GM23338 (cell line): ENCODE data around the gene INO80C. TPM values are rescaled to one million over a fixed set of nuclear protein-coding genes. Genes with fewer than 3 reads are reported as not detected.

Experiments
- ATAC-seq: fragments of 200-7000 bp; cut with Tn5 transposase; 3 replicates; pipeline ENCODE4 v1.9.1; 2020
- DNase-seq: peaks from one replicate; pipeline ENCODE4 v3.0.0-alpha.2; 2015; ENCODE audit warnings: low spot score
- H2AFZ ChIP-seq: fragments of 200-600 bp; sonication (generic); 2 replicates; pipeline ENCODE4 v1.8.0; 2016; ENCODE audit warnings: antibody characterized with exemption, mild to moderate bottlenecking, moderate library complexity
- H3F3A ChIP-seq: fragments of 200-600 bp; sonication (generic); replicated peaks from 2 replicates; pipeline ENCODE4 v1.8.0; 2017; ENCODE audit warnings: antibody characterized with exemption, mixed run types, low read depth
- H3K27ac ChIP-seq: fragments of 200-600 bp; sonication (generic); 2 replicates; pipeline ENCODE4 v1.6.1; 2016; ENCODE audit warnings: low read depth
- H3K27me3 ChIP-seq: fragments of 200-600 bp; sonication (generic); 2 replicates; pipeline ENCODE4 v1.8.0; 2016; ENCODE audit warnings: mild to moderate bottlenecking, mixed run types, moderate library complexity; ENCODE audit not compliant: insufficient read depth
- H3K36me3 ChIP-seq: fragments of 200-600 bp; sonication (generic); 2 replicates; pipeline ENCODE4 v1.8.0; 2016; ENCODE audit warnings: mild to moderate bottlenecking; ENCODE audit not compliant: insufficient read depth
- H3K4me1 ChIP-seq: fragments of 200-600 bp; sonication (generic); 2 replicates; pipeline ENCODE4 v1.8.0; 2016; ENCODE audit warnings: mild to moderate bottlenecking, moderate library complexity; ENCODE audit not compliant: insufficient read depth
- H3K4me2 ChIP-seq: fragments of 200-600 bp; sonication (generic); 2 replicates; pipeline ENCODE4 v1.7.1; 2017; ENCODE audit warnings: mixed run types
- H3K4me3 ChIP-seq: fragments of 200-600 bp; sonication (generic); 2 replicates; pipeline ENCODE4 v1.6.1; 2016; ENCODE audit warnings: mixed run types
- H3K79me2 ChIP-seq: fragments of 200-600 bp; sonication (generic); replicated peaks from 2 replicates; pipeline ENCODE4 v1.8.0; 2017; ENCODE audit warnings: mild to moderate bottlenecking; ENCODE audit not compliant: insufficient read depth
- H3K9me2 ChIP-seq: fragments of 200-600 bp; sonication (generic); 2 replicates; pipeline ENCODE4 v1.8.0; 2017; ENCODE audit not compliant: insufficient read depth
- H4K20me1 ChIP-seq: fragments of 200-600 bp; sonication (generic); replicated peaks from 2 replicates; pipeline ENCODE4 v1.8.0; 2017; ENCODE audit warnings: mild to moderate bottlenecking; ENCODE audit not compliant: insufficient read depth
- H3K27ac Mint-ChIP-seq: 2 replicates; pipeline ENCODE4 v1.8.0; 2020; ENCODE audit warnings: inconsistent platforms, mild to moderate bottlenecking, moderate library complexity, mixed read lengths
- H3K27me3 Mint-ChIP-seq: 3 replicates; pipeline ENCODE4 v1.8.0; 2022; ENCODE audit warnings: low read depth, mild to moderate bottlenecking, moderate library complexity, mixed read lengths, inconsistent platforms; ENCODE audit not compliant: insufficient read depth, poor library complexity
- H3K36me3 Mint-ChIP-seq: 3 replicates; pipeline ENCODE4 v1.8.0; 2021; ENCODE audit warnings: low read depth, mild to moderate bottlenecking, inconsistent platforms, moderate library complexity, mixed read lengths
- H3K4me1 Mint-ChIP-seq: 3 replicates; pipeline ENCODE4 v1.8.0; 2020; ENCODE audit warnings: mild to moderate bottlenecking, inconsistent platforms, mixed read lengths
- H3K4me3 Mint-ChIP-seq: 3 replicates; pipeline ENCODE4 v1.8.0; 2021; ENCODE audit warnings: moderate library complexity, mild to moderate bottlenecking, inconsistent platforms, mixed read lengths
- H3K9me3 Mint-ChIP-seq: 3 replicates; pipeline ENCODE4 v1.8.0; 2020; ENCODE audit warnings: moderate library complexity, mild to moderate bottlenecking, inconsistent platforms, mixed read lengths
- JUNB ChIP-seq: IDR thresholded peaks from one replicate; pipeline ENCODE4 v1.6.1; 2016; ENCODE audit warnings: antibody characterized with exemption; ENCODE audit not compliant: unreplicated experiment
- NANOG ChIP-seq: IDR thresholded peaks from 2 replicates; pipeline ENCODE4 v1.6.1; 2016; ENCODE audit warnings: antibody characterized with exemption, borderline replicate concordance
- POLR2AphosphoS5 ChIP-seq: IDR thresholded peaks from 2 replicates; pipeline ENCODE4 v1.6.1; 2016; ENCODE audit warnings: antibody characterized with exemption, low read depth
- ZNF114 ChIP-seq: fragments of 250-450 bp; sonication (Bioruptor Pico); IDR thresholded peaks from 2 replicates; pipeline ENCODE4 v1.5.0; 2020; ENCODE audit warnings: mild to moderate bottlenecking, moderate library complexity
- ZNF331 ChIP-seq: fragments of 250-450 bp; sonication (Bioruptor Pico); IDR thresholded peaks from 2 replicates; pipeline ENCODE4 v1.5.0; 2020; ENCODE audit warnings: low read depth, mild to moderate bottlenecking, moderate library complexity
- polyA plus RNA-seq: library from polyadenylated mRNA; unstranded; fragments of >200 nt; fragmentation: Nextera tagmentation; extraction: Ambion mirVana; gene quantifications from 2 replicates; pipeline ENCODE4 v1.2.1, GENCODE V29; 2016
- total RNA-seq: library from RNA; depleted of rRNA; stranded (reverse); fragments of >200 nt; shearing (Covaris generic); gene quantifications from 2 replicates; pipeline ENCODE4 v1.2.3, GENCODE V29; 2014
- TF ChIP-seq, protein P1 (sequence below): fragments of 250-450 bp; sonication (Bioruptor Pico); IDR thresholded peaks from 2 replicates; pipeline ENCODE4 v1.5.0; 2020; ENCODE audit warnings: mild to moderate bottlenecking, moderate library complexity
- TF ChIP-seq, protein P2 (sequence below): IDR thresholded peaks from 2 replicates; pipeline ENCODE4 v1.6.1; 2016; ENCODE audit warnings: antibody characterized with exemption
- TF ChIP-seq, protein P3 (sequence below): IDR thresholded peaks from one replicate; pipeline ENCODE4 v1.6.1; 2018; ENCODE audit warnings: antibody characterized with exemption; ENCODE audit not compliant: unreplicated experiment
- TF ChIP-seq, protein P4 (sequence below), 2 experiments: fragments of 200-600 bp in 1 of 2; sonication (generic) in 1 of 2; conservative IDR thresholded peaks; 2 replicates each; pipeline versions ENCODE4 v1.5.1 to v1.6.1; 2016 to 2017; ENCODE audit warnings: antibody characterized with exemption in 2 of 2, low read depth in 2 of 2, mild to moderate bottlenecking in 2 of 2, moderate library complexity in 1 of 2

Gene INO80C
- total and polyA plus RNA-seq, 2 experiments from 2014 or later, result 16.3 to 52.3 TPM

DNA sequence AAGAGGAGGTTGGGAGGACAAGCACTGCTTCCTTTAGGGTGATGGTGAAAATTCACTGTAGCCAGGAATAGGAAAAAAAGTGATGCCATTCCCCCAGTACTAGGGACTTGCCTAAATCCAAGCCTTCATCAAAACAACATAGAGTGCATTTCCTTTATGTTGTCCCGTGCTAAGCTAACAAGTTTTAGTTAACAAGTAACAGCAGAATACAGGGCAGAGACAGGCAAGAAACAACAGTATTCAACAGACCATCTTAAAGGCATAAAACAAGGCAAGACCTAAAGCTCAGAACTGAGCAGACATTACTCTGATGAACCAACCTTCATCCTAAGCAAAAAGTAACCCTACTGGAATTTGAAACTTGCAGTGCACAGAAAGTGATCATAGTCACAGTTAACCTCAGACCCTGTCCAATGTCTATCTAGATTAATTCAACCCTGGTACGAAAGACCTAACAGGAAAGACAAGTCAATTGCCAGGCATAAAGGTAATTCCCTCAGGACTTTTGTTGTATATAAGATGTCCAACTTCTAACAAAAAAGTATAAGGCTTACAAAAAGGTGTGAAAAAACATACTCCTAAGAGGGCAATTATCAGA, 49.3 kb upstream of the INO80C start:
- peaks cover 4% of the 10 kb centered on the region for H3K27me3 Mint-ChIP-seq
- no peaks in the 10 kb centered on the region for H3K4me1 Mint-ChIP-seq
- no peak overlapping the region for H3K27ac ChIP-seq
- no peaks in the 10 kb centered on the region for H4K20me1 ChIP-seq
- H3F3A ChIP-seq, result no peaks in the 10 kb centered on the region
- H3K9me3 Mint-ChIP-seq, result no peaks in the 10 kb centered on the region
- peak overlapping the region; percentile 21; the same call in 1 of the 2 replicates for H2AFZ ChIP-seq
- no peak overlapping the region for H3K27ac Mint-ChIP-seq
- H3K79me2 ChIP-seq, result no peaks in the 10 kb centered on the region
- no peaks in the 10 kb centered on the region for H3K36me3 ChIP-seq
- no peak overlapping the region for H3K4me3 ChIP-seq
- no peaks in the 10 kb centered on the region for H3K36me3 Mint-ChIP-seq
- H3K9me2 ChIP-seq, result no peaks in the 10 kb centered on the region
- H3K4me3 Mint-ChIP-seq, result no peak overlapping the region
- no peaks in the 10 kb centered on the region for H3K4me1 ChIP-seq
- no peak for ATAC-seq
- TF ChIP-seq ZNF331 (no peak), JUNB (no peak)
- H3K27me3 ChIP-seq, result no peaks in the 10 kb centered on the region
- DNase-seq, result no peak
- no peak overlapping the region for H3K4me2 ChIP-seq

DNA sequence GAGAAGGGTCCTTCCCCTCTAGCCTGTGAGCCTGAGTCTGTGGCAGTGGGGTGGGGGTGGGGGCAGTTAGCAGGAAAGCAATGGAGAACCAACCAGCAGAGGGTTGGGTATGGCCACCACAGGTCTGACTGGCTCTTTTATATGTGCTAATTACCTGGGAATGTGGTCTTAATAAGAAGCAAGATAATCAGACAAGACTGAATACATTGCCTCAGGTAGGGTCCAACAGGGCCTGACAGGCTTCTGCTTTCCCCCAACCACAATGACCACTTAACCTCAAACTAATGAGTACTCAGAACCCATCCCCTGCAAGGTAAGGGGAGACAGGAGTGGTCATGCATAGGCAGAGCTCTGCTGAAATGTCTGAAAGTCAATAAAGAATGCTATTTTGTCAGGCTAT, 44.6 kb upstream of the INO80C start:
- Histone ChIP-seq H3K27ac (no peak overlapping the region), H3K4me2 (no peak overlapping the region), H3K27me3 (no peaks in the 10 kb centered on the region), H3K36me3 (no peaks in the 10 kb centered on the region), H3K9me2 (no peaks in the 10 kb centered on the region), H3F3A (no peaks in the 10 kb centered on the region), H4K20me1 (no peaks in the 10 kb centered on the region), H3K4me1 (no peaks in the 10 kb centered on the region), H3K79me2 (no peaks in the 10 kb centered on the region), H2AFZ (no peak overlapping the region), H3K4me3 (no peak overlapping the region)
- DNase-seq (no peak), ATAC-seq (no peak)
- Mint-ChIP-seq H3K27ac (no peak overlapping the region), H3K4me3 (no peak overlapping the region), H3K36me3 (no peaks in the 10 kb centered on the region), H3K4me1 (no peaks in the 10 kb centered on the region), H3K9me3 (peaks cover 4% of the 10 kb centered on the region; the same call in 1 of the 3 replicates), H3K27me3 (peaks cover 2% of the 10 kb centered on the region)
- TF ChIP-seq ZNF331, result no peak
- no peak for TF ChIP-seq POLR2AphosphoS5
- TF ChIP-seq, protein P1, sequence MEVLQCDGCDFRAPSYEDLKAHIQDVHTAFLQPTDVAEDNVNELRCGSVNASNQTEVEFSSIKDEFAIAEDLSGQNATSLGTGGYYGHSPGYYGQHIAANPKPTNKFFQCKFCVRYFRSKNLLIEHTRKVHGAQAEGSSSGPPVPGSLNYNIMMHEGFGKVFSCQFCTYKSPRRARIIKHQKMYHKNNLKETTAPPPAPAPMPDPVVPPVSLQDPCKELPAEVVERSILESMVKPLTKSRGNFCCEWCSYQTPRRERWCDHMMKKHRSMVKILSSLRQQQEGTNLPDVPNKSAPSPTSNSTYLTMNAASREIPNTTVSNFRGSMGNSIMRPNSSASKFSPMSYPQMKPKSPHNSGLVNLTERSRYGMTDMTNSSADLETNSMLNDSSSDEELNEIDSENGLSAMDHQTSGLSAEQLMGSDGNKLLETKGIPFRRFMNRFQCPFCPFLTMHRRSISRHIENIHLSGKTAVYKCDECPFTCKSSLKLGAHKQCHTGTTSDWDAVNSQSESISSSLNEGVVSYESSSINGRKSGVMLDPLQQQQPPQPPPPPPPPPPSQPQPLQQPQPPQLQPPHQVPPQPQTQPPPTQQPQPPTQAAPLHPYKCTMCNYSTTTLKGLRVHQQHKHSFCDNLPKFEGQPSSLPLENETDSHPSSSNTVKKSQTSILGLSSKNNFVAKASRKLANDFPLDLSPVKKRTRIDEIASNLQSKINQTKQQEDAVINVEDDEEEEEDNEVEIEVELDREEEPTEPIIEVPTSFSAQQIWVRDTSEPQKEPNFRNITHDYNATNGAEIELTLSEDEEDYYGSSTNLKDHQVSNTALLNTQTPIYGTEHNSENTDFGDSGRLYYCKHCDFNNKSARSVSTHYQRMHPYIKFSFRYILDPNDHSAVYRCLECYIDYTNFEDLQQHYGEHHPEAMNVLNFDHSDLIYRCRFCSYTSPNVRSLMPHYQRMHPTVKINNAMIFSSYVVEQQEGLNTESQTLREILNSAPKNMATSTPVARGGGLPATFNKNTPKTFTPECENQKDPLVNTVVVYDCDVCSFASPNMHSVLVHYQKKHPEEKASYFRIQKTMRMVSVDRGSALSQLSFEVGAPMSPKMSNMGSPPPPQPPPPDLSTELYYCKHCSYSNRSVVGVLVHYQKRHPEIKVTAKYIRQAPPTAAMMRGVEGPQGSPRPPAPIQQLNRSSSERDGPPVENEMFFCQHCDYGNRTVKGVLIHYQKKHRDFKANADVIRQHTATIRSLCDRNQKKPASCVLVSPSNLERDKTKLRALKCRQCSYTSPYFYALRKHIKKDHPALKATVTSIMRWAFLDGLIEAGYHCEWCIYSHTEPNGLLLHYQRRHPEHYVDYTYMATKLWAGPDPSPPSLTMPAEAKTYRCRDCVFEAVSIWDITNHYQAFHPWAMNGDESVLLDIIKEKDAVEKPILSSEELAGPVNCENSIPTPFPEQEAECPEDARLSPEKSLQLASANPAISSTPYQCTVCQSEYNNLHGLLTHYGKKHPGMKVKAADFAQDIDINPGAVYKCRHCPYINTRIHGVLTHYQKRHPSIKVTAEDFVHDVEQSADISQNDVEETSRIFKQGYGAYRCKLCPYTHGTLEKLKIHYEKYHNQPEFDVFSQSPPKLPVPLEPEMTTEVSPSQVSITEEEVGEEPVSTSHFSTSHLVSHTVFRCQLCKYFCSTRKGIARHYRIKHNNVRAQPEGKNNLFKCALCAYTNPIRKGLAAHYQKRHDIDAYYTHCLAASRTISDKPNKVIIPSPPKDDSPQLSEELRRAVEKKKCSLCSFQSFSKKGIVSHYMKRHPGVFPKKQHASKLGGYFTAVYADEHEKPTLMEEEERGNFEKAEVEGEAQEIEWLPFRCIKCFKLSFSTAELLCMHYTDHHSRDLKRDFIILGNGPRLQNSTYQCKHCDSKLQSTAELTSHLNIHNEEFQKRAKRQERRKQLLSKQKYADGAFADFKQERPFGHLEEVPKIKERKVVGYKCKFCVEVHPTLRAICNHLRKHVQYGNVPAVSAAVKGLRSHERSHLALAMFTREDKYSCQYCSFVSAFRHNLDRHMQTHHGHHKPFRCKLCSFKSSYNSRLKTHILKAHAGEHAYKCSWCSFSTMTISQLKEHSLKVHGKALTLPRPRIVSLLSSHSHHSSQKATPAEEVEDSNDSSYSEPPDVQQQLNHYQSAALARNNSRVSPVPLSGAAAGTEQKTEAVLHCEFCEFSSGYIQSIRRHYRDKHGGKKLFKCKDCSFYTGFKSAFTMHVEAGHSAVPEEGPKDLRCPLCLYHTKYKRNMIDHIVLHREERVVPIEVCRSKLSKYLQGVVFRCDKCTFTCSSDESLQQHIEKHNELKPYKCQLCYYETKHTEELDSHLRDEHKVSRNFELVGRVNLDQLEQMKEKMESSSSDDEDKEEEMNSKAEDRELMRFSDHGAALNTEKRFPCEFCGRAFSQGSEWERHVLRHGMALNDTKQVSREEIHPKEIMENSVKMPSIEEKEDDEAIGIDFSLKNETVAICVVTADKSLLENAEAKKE (CRISPR knock-in tag), result no peak
- TF ChIP-seq, protein P2, sequence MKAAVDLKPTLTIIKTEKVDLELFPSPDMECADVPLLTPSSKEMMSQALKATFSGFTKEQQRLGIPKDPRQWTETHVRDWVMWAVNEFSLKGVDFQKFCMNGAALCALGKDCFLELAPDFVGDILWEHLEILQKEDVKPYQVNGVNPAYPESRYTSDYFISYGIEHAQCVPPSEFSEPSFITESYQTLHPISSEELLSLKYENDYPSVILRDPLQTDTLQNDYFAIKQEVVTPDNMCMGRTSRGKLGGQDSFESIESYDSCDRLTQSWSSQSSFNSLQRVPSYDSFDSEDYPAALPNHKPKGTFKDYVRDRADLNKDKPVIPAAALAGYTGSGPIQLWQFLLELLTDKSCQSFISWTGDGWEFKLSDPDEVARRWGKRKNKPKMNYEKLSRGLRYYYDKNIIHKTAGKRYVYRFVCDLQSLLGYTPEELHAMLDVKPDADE, result no peak
- TF ChIP-seq, protein P3, sequence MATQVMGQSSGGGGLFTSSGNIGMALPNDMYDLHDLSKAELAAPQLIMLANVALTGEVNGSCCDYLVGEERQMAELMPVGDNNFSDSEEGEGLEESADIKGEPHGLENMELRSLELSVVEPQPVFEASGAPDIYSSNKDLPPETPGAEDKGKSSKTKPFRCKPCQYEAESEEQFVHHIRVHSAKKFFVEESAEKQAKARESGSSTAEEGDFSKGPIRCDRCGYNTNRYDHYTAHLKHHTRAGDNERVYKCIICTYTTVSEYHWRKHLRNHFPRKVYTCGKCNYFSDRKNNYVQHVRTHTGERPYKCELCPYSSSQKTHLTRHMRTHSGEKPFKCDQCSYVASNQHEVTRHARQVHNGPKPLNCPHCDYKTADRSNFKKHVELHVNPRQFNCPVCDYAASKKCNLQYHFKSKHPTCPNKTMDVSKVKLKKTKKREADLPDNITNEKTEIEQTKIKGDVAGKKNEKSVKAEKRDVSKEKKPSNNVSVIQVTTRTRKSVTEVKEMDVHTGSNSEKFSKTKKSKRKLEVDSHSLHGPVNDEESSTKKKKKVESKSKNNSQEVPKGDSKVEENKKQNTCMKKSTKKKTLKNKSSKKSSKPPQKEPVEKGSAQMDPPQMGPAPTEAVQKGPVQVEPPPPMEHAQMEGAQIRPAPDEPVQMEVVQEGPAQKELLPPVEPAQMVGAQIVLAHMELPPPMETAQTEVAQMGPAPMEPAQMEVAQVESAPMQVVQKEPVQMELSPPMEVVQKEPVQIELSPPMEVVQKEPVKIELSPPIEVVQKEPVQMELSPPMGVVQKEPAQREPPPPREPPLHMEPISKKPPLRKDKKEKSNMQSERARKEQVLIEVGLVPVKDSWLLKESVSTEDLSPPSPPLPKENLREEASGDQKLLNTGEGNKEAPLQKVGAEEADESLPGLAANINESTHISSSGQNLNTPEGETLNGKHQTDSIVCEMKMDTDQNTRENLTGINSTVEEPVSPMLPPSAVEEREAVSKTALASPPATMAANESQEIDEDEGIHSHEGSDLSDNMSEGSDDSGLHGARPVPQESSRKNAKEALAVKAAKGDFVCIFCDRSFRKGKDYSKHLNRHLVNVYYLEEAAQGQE, result no peak
- no peak for TF ChIP-seq JUNB
- TF ChIP-seq, protein P4, sequence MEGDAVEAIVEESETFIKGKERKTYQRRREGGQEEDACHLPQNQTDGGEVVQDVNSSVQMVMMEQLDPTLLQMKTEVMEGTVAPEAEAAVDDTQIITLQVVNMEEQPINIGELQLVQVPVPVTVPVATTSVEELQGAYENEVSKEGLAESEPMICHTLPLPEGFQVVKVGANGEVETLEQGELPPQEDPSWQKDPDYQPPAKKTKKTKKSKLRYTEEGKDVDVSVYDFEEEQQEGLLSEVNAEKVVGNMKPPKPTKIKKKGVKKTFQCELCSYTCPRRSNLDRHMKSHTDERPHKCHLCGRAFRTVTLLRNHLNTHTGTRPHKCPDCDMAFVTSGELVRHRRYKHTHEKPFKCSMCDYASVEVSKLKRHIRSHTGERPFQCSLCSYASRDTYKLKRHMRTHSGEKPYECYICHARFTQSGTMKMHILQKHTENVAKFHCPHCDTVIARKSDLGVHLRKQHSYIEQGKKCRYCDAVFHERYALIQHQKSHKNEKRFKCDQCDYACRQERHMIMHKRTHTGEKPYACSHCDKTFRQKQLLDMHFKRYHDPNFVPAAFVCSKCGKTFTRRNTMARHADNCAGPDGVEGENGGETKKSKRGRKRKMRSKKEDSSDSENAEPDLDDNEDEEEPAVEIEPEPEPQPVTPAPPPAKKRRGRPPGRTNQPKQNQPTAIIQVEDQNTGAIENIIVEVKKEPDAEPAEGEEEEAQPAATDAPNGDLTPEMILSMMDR (conservative IDR thresholded peaks at IDR 0.05; ENCODE audit: low read depth in 2 of 2), result no peak
- no peak for TF ChIP-seq NANOG
- TF ChIP-seq ZNF114 (CRISPR knock-in tag), result no peak
